Hepatocyte (in vitro differentiated cells): Measurements from ENCODE around the gene NUDT12. TPM values are rescaled to one million over a fixed set of nuclear protein-coding genes. Genes with fewer than 3 reads are reported as not detected.

Source experiments
- DNase-seq: peaks from one replicate; pipeline ENCODE4 v3.0.0-alpha.2; 2016; ENCODE audit warnings: low spot score
- H2AFZ ChIP-seq: fragments of 200-600 bp; sonication (generic); 2 replicates; pipeline ENCODE4 v1.6.0; 2016; ENCODE audit warnings: antibody characterized with exemption, mild to moderate bottlenecking
- H3K27ac ChIP-seq: fragments of 200-600 bp; sonication (generic); 2 replicates; pipeline ENCODE4 v1.5.1; 2016; ENCODE audit warnings: mild to moderate bottlenecking
- H3K27me3 ChIP-seq: fragments of 200-600 bp; sonication (generic); 2 replicates; pipeline ENCODE4 v1.6.1; 2016
- H3K36me3 ChIP-seq: fragments of 200-600 bp; sonication (generic); replicated peaks from 2 replicates; pipeline ENCODE4 v1.5.1; 2016; ENCODE audit warnings: low read depth; ENCODE audit not compliant: insufficient read depth
- H3K4me1 ChIP-seq: fragments of 200-600 bp; sonication (generic); 2 replicates; pipeline ENCODE4 v1.5.1; 2016; ENCODE audit warnings: mild to moderate bottlenecking, moderate library complexity; ENCODE audit not compliant: insufficient read depth
- H3K4me2 ChIP-seq: fragments of 200-600 bp; sonication (generic); 2 replicates; pipeline ENCODE4 v1.6.0; 2016
- H3K4me3 ChIP-seq: fragments of 200-600 bp; sonication (generic); 2 replicates; pipeline ENCODE4 v1.5.1; 2016; ENCODE audit warnings: mild to moderate bottlenecking
- H3K79me2 ChIP-seq: fragments of 200-600 bp; sonication (generic); 2 replicates; pipeline ENCODE4 v1.6.0; 2017; ENCODE audit warnings: mild to moderate bottlenecking
- H3K9me2 ChIP-seq: fragments of 200-600 bp; sonication (generic); replicated peaks from 2 replicates; pipeline ENCODE4 v1.6.0; 2017; ENCODE audit warnings: mild to moderate bottlenecking; ENCODE audit not compliant: insufficient read depth
- H3K9me3 ChIP-seq: fragments of 200-600 bp; sonication (generic); 2 replicates; pipeline ENCODE4 v1.5.1; 2016; ENCODE audit warnings: low read depth, mild to moderate bottlenecking
- H4K20me1 ChIP-seq: fragments of 200-600 bp; sonication (generic); 2 replicates; pipeline ENCODE4 v1.6.0; 2016; ENCODE audit warnings: mild to moderate bottlenecking; ENCODE audit not compliant: insufficient read depth, poor library complexity, severe bottlenecking
- CTCF ChIP-seq: fragments of 200-600 bp; sonication (generic); IDR thresholded peaks from 2 replicates; pipeline ENCODE4 v1.5.1; 2016; ENCODE audit warnings: antibody characterized with exemption, mild to moderate bottlenecking; ENCODE audit not compliant: poor library complexity
- EZH2 ChIP-seq: fragments of 200-600 bp; sonication (generic); IDR thresholded peaks from 2 replicates; pipeline ENCODE4 v1.6.1; 2016; ENCODE audit warnings: antibody characterized with exemption, mild to moderate bottlenecking, borderline replicate concordance
- EZH2phosphoT487 ChIP-seq: fragments of 200-600 bp; sonication (generic); IDR thresholded peaks from one replicate; pipeline ENCODE4 v1.6.1; 2018; ENCODE audit warnings: antibody characterized with exemption, mild to moderate bottlenecking, low read depth, moderate library complexity; ENCODE audit not compliant: unreplicated experiment, severe bottlenecking
- WGBS: methylation state at CpG from one replicate; pipeline ENCODE4 v1.1.6; 2016; ENCODE audit warnings: low lambda C conversion rate; ENCODE audit errors: missing lambda C conversion rate; 5-methylcytosine and 5-hydroxymethylcytosine counted together
- polyA plus RNA-seq: library from polyadenylated mRNA; unstranded; fragments of >200 nt; fragmentation: Nextera tagmentation; extraction: Ambion mirVana; gene quantifications from 2 replicates; pipeline ENCODE4 v1.2.1, GENCODE V29; 2016
- total RNA-seq: library from RNA; depleted of rRNA; stranded (reverse); fragments of >200 nt; gene quantifications from 2 replicates; pipeline ENCODE4 v1.2.3, GENCODE V29; 2014

The NUDT12 gene
- total and polyA plus RNA-seq, 2 experiments from 2014 or later = 7.2 to 38.9 TPM

DNA sequence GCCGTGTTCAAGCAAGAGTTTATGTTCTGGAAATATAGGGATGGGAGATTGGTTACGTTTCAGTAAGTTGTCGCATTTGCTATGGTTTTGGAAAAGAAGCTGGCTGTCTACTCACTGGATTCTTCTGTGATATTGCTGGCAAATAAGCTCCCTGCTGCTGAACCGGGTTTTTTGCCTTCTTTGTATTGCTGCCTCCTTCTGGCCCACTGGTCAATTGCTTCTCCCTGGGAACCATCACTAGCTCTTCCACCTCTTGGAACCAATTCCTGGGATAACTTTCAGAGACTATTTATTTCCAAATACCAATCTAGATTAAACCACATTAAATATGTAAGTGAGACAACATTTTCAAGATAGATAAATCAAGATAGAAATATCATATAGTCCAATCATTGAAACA lies 43.0 kb downstream of the NUDT12 start:
- Histone ChIP-seq H3K4me3 (no peak overlapping the region), H3K27me3 (no peaks in the 10 kb centered on the region), H3K36me3 (no peaks in the 10 kb centered on the region), H3K4me1 (peaks cover 20% of the 10 kb centered on the region), H3K27ac (no peak overlapping the region), H3K79me2 (no peaks in the 10 kb centered on the region), H3K9me3 (no peaks in the 10 kb centered on the region), H3K4me2 (no peak overlapping the region), H4K20me1 (no peaks in the 10 kb centered on the region), H3K9me2 (no peaks in the 10 kb centered on the region), H2AFZ (no peak overlapping the region)
- peak; percentile 19 for DNase-seq
- 70% methylated on average over 4 of the region's 4 CpGs for WGBS
- TF ChIP-seq EZH2phosphoT487 = no peak
- TF ChIP-seq CTCF = peak; percentile 25

DNA sequence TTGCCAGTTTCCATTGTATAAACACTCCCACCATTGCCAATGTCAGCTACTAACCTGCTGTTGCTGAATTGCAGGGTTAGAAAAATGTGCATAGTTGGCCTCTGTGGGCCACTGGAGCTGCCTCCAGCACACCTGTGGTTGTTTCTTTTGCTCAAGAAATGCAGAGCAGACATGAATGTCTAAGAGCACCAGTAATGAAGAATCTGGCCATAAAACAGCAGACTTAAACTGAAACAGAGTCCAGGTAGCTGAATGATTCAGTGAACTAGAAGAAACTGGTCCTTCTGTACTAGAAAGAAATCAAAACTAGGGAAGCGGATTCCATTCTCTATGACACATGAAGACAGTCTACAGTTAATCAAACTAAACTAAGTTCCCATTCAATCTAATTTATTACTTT lies 48.2 kb downstream of the NUDT12 start:
- H3K27me3 ChIP-seq = no peaks in the 10 kb centered on the region
- H3K27ac ChIP-seq = peak overlapping the region; percentile 8
- no peak for DNase-seq
- no peak overlapping the region for H2AFZ ChIP-seq
- H3K9me2 ChIP-seq = no peaks in the 10 kb centered on the region
- no peaks in the 10 kb centered on the region for H3K9me3 ChIP-seq
- no peak overlapping the region for H3K4me3 ChIP-seq
- no peaks in the 10 kb centered on the region for H4K20me1 ChIP-seq
- TF ChIP-seq CTCF (no peak), EZH2 (no peak), EZH2phosphoT487 (no peak)
- 91% methylated on average over 1 of the region's 1 CpG for WGBS
- H3K4me2 ChIP-seq = no peak overlapping the region
- no peaks in the 10 kb centered on the region for H3K36me3 ChIP-seq
- H3K79me2 ChIP-seq = no peaks in the 10 kb centered on the region
- peaks cover 9% of the 10 kb centered on the region for H3K4me1 ChIP-seq

- Histone ChIP-seq H3K4me3 (no peak overlapping the region), H3K27ac (no peak overlapping the region), H3K27me3 (no peaks in the 10 kb centered on the region), H3K4me2 (no peak overlapping the region), H3K79me2 (no peaks in the 10 kb centered on the region), H3K9me2 (no peaks in the 10 kb centered on the region), H3K4me1 (peaks cover 9% of the 10 kb centered on the region), H3K36me3 (no peaks in the 10 kb centered on the region), H2AFZ (no peak overlapping the region), H4K20me1 (no peaks in the 10 kb centered on the region), H3K9me3 (no peaks in the 10 kb centered on the region)
- 34% methylated on average over 1 of the region's 1 CpG for WGBS
- DNase-seq = no peak
- no peak for TF ChIP-seq EZH2phosphoT487
- no peak for TF ChIP-seq CTCF
- TF ChIP-seq EZH2 = no peak
These were observed 48.9 kb downstream of the NUDT12 start for GRCh38 chr5:103513701-103514100.

DNA sequence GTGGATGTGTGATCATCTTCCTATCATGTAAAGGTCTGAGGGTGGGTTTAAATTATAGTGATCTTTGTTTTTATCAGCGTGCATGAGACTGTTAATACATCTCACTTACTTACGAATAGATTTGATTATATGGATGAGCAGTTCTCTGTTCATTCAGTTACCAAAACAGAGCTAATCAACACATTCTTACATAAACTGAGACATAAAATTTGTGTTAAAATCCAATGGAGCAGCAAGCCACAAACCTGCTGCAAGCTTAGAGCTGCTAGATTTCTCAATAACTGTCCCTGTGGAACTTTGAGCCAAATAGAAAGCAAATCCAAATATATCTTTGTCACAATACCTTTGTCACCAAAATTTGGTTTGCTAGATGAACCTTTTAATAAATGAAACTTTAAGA lies 50.1 kb downstream of the NUDT12 start:
- H4K20me1 ChIP-seq = no peaks in the 10 kb centered on the region
- no peak overlapping the region for H3K4me2 ChIP-seq
- 90% methylated on average over 2 of the region's 2 CpGs for WGBS
- peak overlapping the region; percentile 47 for H3K27ac ChIP-seq
- no peaks in the 10 kb centered on the region for H3K79me2 ChIP-seq
- H3K36me3 ChIP-seq = no peaks in the 10 kb centered on the region
- no peak for DNase-seq
- no peaks in the 10 kb centered on the region for H3K9me3 ChIP-seq
- H3K4me1 ChIP-seq = peaks cover 9% of the 10 kb centered on the region
- no peak overlapping the region for H3K4me3 ChIP-seq
- TF ChIP-seq EZH2 (no peak), CTCF (no peak), EZH2phosphoT487 (no peak)
- no peak overlapping the region for H2AFZ ChIP-seq
- no peaks in the 10 kb centered on the region for H3K9me2 ChIP-seq
- H3K27me3 ChIP-seq = no peaks in the 10 kb centered on the region
